Measurements from ENCODE around the gene TPR. TPM values are rescaled to one million over a fixed set of nuclear protein-coding genes. Genes with fewer than 3 reads are reported as not detected.

The TPR gene
- total RNA-seq, 4 donors from 2014 or later = 77.8 to 117 (median 82.9) TPM

GRCh38 chr1:186308264-186309060 lies 66.6 kb downstream of the TPR start:
- no peaks in the 10 kb centered on the region for H3K9me3 ChIP-seq
- no peak for TF ChIP-seq CTCF (IDR thresholded peaks at IDR 0.05)
- TF ChIP-seq EP300 (IDR thresholded peaks at IDR 0.05) = no peak
- TF ChIP-seq POLR2A (IDR thresholded peaks at IDR 0.05) = no peak
- no peak for TF ChIP-seq POLR2AphosphoS5 (IDR thresholded peaks at IDR 0.05)
- 94% methylated on average over 6 of the region's 6 CpGs for WGBS
- H3K27ac ChIP-seq = no peak overlapping the region
- no peaks in the 10 kb centered on the region for H3K4me1 ChIP-seq
- no peaks in the 10 kb centered on the region for H3K27me3 ChIP-seq
- no peak for DNase-seq (ENCODE audit: low spot score in 2 of 2)
- peaks cover 23% of the 10 kb centered on the region for H3K36me3 ChIP-seq
- H3K4me3 ChIP-seq = no peak overlapping the region

GRCh38 chr1:186307445-186307844 lies 67.6 kb downstream of the TPR start:
- H3K4me3 ChIP-seq = no peak overlapping the region
- H3K4me1 ChIP-seq = no peaks in the 10 kb centered on the region
- WGBS = 80% methylated on average over 2 of the region's 6 CpGs
- DNase-seq (ENCODE audit: low spot score in 2 of 2) = no peak
- H3K27ac ChIP-seq = no peak overlapping the region
- TF ChIP-seq CTCF (IDR thresholded peaks at IDR 0.05) = no peak
- no peak for TF ChIP-seq EP300 (IDR thresholded peaks at IDR 0.05)
- no peak for TF ChIP-seq POLR2AphosphoS5 (IDR thresholded peaks at IDR 0.05)
- TF ChIP-seq POLR2A (IDR thresholded peaks at IDR 0.05) = no peak
- peaks cover 12% of the 10 kb centered on the region for H3K36me3 ChIP-seq
- H3K9me3 ChIP-seq = no peaks in the 10 kb centered on the region
- no peaks in the 10 kb centered on the region for H3K27me3 ChIP-seq

GRCh38 chr1:186306533-186306932 lies 68.5 kb downstream of the TPR start:
- Histone ChIP-seq H3K9me3 (no peaks in the 10 kb centered on the region), H3K27me3 (no peaks in the 10 kb centered on the region), H3K4me1 (peaks cover 6% of the 10 kb centered on the region), H3K27ac (no peak overlapping the region), H3K36me3 (peaks cover 3% of the 10 kb centered on the region), H3K4me3 (no peak overlapping the region)
- WGBS = 87% methylated on average over 3 of the region's 3 CpGs
- no peak for TF ChIP-seq CTCF (IDR thresholded peaks at IDR 0.05)
- TF ChIP-seq POLR2A (IDR thresholded peaks at IDR 0.05) = no peak
- no peak for TF ChIP-seq POLR2AphosphoS5 (IDR thresholded peaks at IDR 0.05)
- no peak for TF ChIP-seq EP300 (IDR thresholded peaks at IDR 0.05)
- no peak for DNase-seq (ENCODE audit: low spot score in 2 of 2)

GRCh38 chr1:186304982-186305949 lies 69.8 kb downstream of the TPR start:
- WGBS = 55% methylated on average over 6 of the region's 6 CpGs
- H3K27me3 ChIP-seq = no peaks in the 10 kb centered on the region
- no peak overlapping the region for H3K4me3 ChIP-seq
- no peak overlapping the region for H3K27ac ChIP-seq
- no peak for DNase-seq (ENCODE audit: low spot score in 2 of 2)
- no peaks in the 10 kb centered on the region for H3K36me3 ChIP-seq
- peaks cover 6% of the 10 kb centered on the region for H3K4me1 ChIP-seq
- no peaks in the 10 kb centered on the region for H3K9me3 ChIP-seq
- TF ChIP-seq EP300 (IDR thresholded peaks at IDR 0.05) = no peak
- peak in 1 of 2 donors; percentile 41 for TF ChIP-seq CTCF (IDR thresholded peaks at IDR 0.05)

- H3K4me3 ChIP-seq = no peak overlapping the region
- 86% methylated on average over 2 of the region's 2 CpGs for WGBS
- no peaks in the 10 kb centered on the region for H3K9me3 ChIP-seq
- TF ChIP-seq POLR2A (IDR thresholded peaks at IDR 0.05) (no peak), POLR2AphosphoS5 (IDR thresholded peaks at IDR 0.05) (no peak), EP300 (IDR thresholded peaks at IDR 0.05) (no peak), CTCF (IDR thresholded peaks at IDR 0.05) (no peak)
- no peaks in the 10 kb centered on the region for H3K27me3 ChIP-seq
- no peak for DNase-seq (ENCODE audit: low spot score in 2 of 2)
- H3K36me3 ChIP-seq = no peaks in the 10 kb centered on the region
- H3K27ac ChIP-seq = no peak overlapping the region
- H3K4me1 ChIP-seq = peaks cover 6% of the 10 kb centered on the region
These were observed 71.1 kb downstream of the TPR start for GRCh38 chr1:186303911-186304310.
